Stimulated activated CD4-positive, alpha-beta T cell treated with anti-CD3 and anti-CD28 coated beads, TNF-alpha, amount 100 ng/mL, for 48 hours (primary cell): ENCODE data around the gene ZMYND19.
"Not testable (repeated sequence)": the region's sequence is repeated elsewhere in the genome, so short reads cannot be mapped to it uniquely, and the experiment has no call there.

ENCODE experiments used
- DNase-seq, 3 donors: peaks; one replicate each; pipeline ENCODE4 v3.0.0-alpha.2; 2020; ENCODE audit warnings: low read depth in 3 of 3

ZMYND19 gene

GRCh38 chr9:137590469-137591383 is at the start of gene ZMYND19:
ZMYND19 (minus strand) TSS chr9:137590512; CDS start chr9:137590263, 249 bp downstream.
- peak; percentile 77 to 85 (median 84) for DNase-seq

GRCh38 chr9:137639303-137640051 is 49.2 kb upstream of the ZMYND19 start:
- DNase-seq = no peak

- DNase-seq = no peak
Observed at GRCh38 chr9:137638680-137639079, 48.4 kb upstream of the ZMYND19 start.

GRCh38 chr9:137634016-137634415 is 43.7 kb upstream of the ZMYND19 start:
- DNase-seq = no peak

GRCh38 chr9:137632230-137633161 is 42.2 kb upstream of the ZMYND19 start:
- DNase-seq = no peak

- no peak for DNase-seq
Observed at GRCh38 chr9:137631345-137632229, 41.3 kb upstream of the ZMYND19 start.

- no peak for DNase-seq
Observed at GRCh38 chr9:137630679-137631078, 40.4 kb upstream of the ZMYND19 start.

GRCh38 chr9:137630126-137630525 is 39.8 kb upstream of the ZMYND19 start:
- no peak for DNase-seq

GRCh38 chr9:137627406-137627805 is 37.1 kb upstream of the ZMYND19 start:
- DNase-seq = not testable (repeated sequence)

- DNase-seq = no peak
Observed at GRCh38 chr9:137626464-137626863, 36.2 kb upstream of the ZMYND19 start.

GRCh38 chr9:137622211-137622610 is 31.9 kb upstream of the ZMYND19 start:
- not testable (repeated sequence) for DNase-seq

- no peak for DNase-seq
Observed at GRCh38 chr9:137621131-137621757, 30.9 kb upstream of the ZMYND19 start.

- DNase-seq = no peak
Observed at GRCh38 chr9:137620581-137620980, 30.3 kb upstream of the ZMYND19 start.

- no peak for DNase-seq
Observed at GRCh38 chr9:137620048-137620405, 29.7 kb upstream of the ZMYND19 start.

GRCh38 chr9:137619240-137620047 is 29.1 kb upstream of the ZMYND19 start:
- DNase-seq = no peak

- peak; percentile 77 to 82 (median 81) for DNase-seq
Observed at GRCh38 chr9:137618105-137619067, 28.1 kb upstream of the ZMYND19 start, which contains the start of gene EHMT1. EHMT1 (plus strand) TSS chr9:137619005; CDS start chr9:137619029, 24 bp downstream.

GRCh38 chr9:137615387-137615871 is 25.1 kb upstream of the ZMYND19 start:
- no peak for DNase-seq
